ENCODE measurements around the gene ACADVL. TPM values are rescaled to one million over a fixed set of nuclear protein-coding genes. Genes with fewer than 3 reads are reported as not detected.
A peak's percentile ranks its signal among the peaks of the same experiment; 100 is the strongest.

The ACADVL gene
- total and polyA plus RNA-seq, 2 donors (not counting 1 experiment from before 2014, with no cell fraction given) = 640 to 696 TPM

DNA sequence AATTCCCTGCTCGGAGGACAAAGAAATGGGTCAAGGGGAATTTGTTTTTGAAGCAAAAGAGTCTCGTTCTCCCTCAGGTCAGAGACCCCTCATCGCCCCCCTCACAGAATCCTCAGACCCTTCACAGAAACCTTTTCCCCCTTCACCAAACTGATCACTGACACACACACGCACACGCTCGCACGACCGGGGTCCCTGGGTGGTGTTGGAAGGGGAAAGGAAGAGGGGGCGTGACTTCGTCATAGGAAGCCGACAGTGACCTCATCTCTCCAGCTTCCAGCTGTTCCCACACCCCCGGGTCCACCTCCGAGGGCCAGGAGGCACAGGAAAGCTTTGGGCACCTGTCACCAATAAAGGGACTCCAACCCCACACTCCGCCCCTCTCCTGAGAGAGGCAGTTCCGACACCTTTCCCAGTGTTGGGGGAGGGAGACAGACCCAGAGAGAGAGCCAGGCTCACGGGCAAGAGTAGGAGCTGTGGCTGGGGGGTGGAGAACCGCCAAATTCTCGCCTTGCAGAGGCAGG is 41.7 kb upstream of the ACADVL start:
- Histone ChIP-seq H3K4me3 (ENCODE audit: control extremely low read depth in 1 of 5, extremely low read depth in 1 of 5, insufficient read depth in 1 of 5, low read depth in 2 of 5, low read length in 4 of 5) (peak overlapping the region in 3 of 5 experiments; percentile 30 to 31 (median 31)), H4K20me1 (ENCODE audit: control insufficient read depth, insufficient read depth, low read length, poor library complexity, severe bottlenecking) (no peaks in the 10 kb centered on the region), H3K36me3 (replicated peaks in 1 of 2; ENCODE audit: control extremely low read depth in 1 of 2, control insufficient read depth in 1 of 2, extremely low read depth in 1 of 2, insufficient read depth in 2 of 2, low read length in 1 of 2) (no peaks in the 10 kb centered on the region), H3K27me3 (replicated peaks in 1 of 4; ENCODE audit: control extremely low read depth in 1 of 4, control insufficient read depth in 3 of 4, insufficient read depth in 4 of 4, low read length in 3 of 4) (peaks cover 0 to 54% (median 40%) of the 10 kb centered on the region in 4 experiments), H3K79me2 (ENCODE audit: control insufficient read depth, insufficient read depth, low read length) (no peaks in the 10 kb centered on the region), H3K9me3 (ENCODE audit: control extremely low read depth in 1 of 3, control insufficient read depth in 2 of 3, insufficient read depth in 1 of 3, low read length in 2 of 3) (peaks cover 0 to 6% (median 0%) of the 10 kb centered on the region in 3 donors), H3K27ac (ENCODE audit: low read length in 2 of 2) (no peak overlapping the region), H3K9ac (ENCODE audit: low read length) (peak overlapping the region; percentile 31), H3K4me2 (replicated peaks; ENCODE audit: low read depth, low read length, poor library complexity, severe bottlenecking) (peak overlapping the region; percentile 67), H3K4me1 (ENCODE audit: control insufficient read depth in 2 of 2, insufficient read depth in 2 of 2, low read length in 2 of 2) (peaks cover 24 to 39% of the 10 kb centered on the region in 2 donors), H2AFZ (ENCODE audit: insufficient read depth, low read depth, low read length, poor library complexity, severe bottlenecking) (peak overlapping the region; percentile 63)
- ATAC-seq (ENCODE audit: low read depth) (no peak), DNase-seq (no peak)
- TF ChIP-seq, protein P1, sequence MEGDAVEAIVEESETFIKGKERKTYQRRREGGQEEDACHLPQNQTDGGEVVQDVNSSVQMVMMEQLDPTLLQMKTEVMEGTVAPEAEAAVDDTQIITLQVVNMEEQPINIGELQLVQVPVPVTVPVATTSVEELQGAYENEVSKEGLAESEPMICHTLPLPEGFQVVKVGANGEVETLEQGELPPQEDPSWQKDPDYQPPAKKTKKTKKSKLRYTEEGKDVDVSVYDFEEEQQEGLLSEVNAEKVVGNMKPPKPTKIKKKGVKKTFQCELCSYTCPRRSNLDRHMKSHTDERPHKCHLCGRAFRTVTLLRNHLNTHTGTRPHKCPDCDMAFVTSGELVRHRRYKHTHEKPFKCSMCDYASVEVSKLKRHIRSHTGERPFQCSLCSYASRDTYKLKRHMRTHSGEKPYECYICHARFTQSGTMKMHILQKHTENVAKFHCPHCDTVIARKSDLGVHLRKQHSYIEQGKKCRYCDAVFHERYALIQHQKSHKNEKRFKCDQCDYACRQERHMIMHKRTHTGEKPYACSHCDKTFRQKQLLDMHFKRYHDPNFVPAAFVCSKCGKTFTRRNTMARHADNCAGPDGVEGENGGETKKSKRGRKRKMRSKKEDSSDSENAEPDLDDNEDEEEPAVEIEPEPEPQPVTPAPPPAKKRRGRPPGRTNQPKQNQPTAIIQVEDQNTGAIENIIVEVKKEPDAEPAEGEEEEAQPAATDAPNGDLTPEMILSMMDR (IDR thresholded peaks at IDR 0.05) = no peak
- no peak for TF ChIP-seq EZH2 (IDR thresholded peaks at IDR 0.05; ENCODE audit: borderline replicate concordance, insufficient read depth, low read depth, low read length, poor library complexity, severe bottlenecking)
- Mint-ChIP-seq H3K27me3 (peaks cover 12% of the 10 kb centered on the region), H3K27ac (no peak overlapping the region), H3K9me3 (ENCODE audit: insufficient read depth) (no peaks in the 10 kb centered on the region), H3K4me1 (peaks cover 13% of the 10 kb centered on the region), H3K4me3 (peak overlapping the region; percentile 74)
- POLR2A ChIA-PET = no interaction called here
- 3% methylated on average over 5 of the region's 18 CpGs for WGBS (ENCODE audit: insufficient coverage)
- CTCF ChIA-PET = interaction anchor here (0.6 to 3.0 kb wide), 22 partner anchors 8 to 267 kb away, joined by 3 to 22 read pairs (median 4); partner anchors contain the start of genes GABARAP and SLC16A13
- intact Hi-C loops (cut with micrococcal nuclease) = loop anchor here (2.0 to 5.0 kb wide), 2 partner anchors 46 to 125 kb away; no protein-coding TSS in a partner anchor

DNA sequence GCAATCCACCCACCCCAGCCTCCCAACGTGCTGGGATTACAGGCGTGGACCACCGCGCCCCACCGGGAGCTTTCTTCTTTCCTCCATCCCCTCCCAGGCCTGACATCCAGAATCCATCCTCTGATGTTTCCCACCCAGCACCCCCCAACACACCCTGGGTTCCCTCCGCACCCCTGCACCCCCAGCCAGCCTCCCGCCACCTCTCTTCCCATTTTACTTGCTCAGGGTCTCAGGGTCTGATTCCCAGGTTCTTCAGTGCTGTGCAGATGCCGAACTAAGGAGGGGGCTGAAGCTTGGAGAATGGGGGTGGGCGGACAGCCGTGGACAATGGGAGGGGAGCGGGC is 40.8 kb upstream of the ACADVL start:
- ATAC-seq (ENCODE audit: low read depth) = no peak
- H3K4me1 ChIP-seq (ENCODE audit: control insufficient read depth in 2 of 2, insufficient read depth in 2 of 2, low read length in 2 of 2) = peaks cover 22 to 38% of the 10 kb centered on the region in 2 donors
- peaks cover 0 to 3% (median 0%) of the 10 kb centered on the region in 3 donors for H3K9me3 ChIP-seq (ENCODE audit: control extremely low read depth in 1 of 3, control insufficient read depth in 2 of 3, insufficient read depth in 1 of 3, low read length in 2 of 3)
- 94% methylated on average over 8 of the region's 11 CpGs for WGBS (ENCODE audit: insufficient coverage)
- CTCF ChIA-PET = interaction anchor here (0.6 to 3.0 kb wide), 7 partner anchors 124 to 899 kb away, joined by 3 to 20 read pairs (median 5); partner anchors contain the start of gene SLC16A13
- H3K27ac ChIP-seq (ENCODE audit: low read length in 2 of 2) = no peak overlapping the region
- POLR2A ChIA-PET = no interaction called here
- H3K9ac ChIP-seq (ENCODE audit: low read length) = no peak overlapping the region
- Mint-ChIP-seq H3K9me3 (ENCODE audit: insufficient read depth) (no peaks in the 10 kb centered on the region), H3K27me3 (peaks cover 12% of the 10 kb centered on the region), H3K4me1 (peaks cover 13% of the 10 kb centered on the region), H3K4me3 (no peak overlapping the region), H3K27ac (no peak overlapping the region)
- intact Hi-C loops (cut with micrococcal nuclease) = loop anchor here (5.0 kb wide), 1 partner anchor 47 kb away; no protein-coding TSS in a partner anchor
- no peaks in the 10 kb centered on the region for H4K20me1 ChIP-seq (ENCODE audit: control insufficient read depth, insufficient read depth, low read length, poor library complexity, severe bottlenecking)
- no peaks in the 10 kb centered on the region for H3K36me3 ChIP-seq (replicated peaks in 1 of 2; ENCODE audit: control extremely low read depth in 1 of 2, control insufficient read depth in 1 of 2, extremely low read depth in 1 of 2, insufficient read depth in 2 of 2, low read length in 1 of 2)
- no peak overlapping the region for H3K4me3 ChIP-seq (ENCODE audit: control extremely low read depth in 1 of 5, extremely low read depth in 1 of 5, insufficient read depth in 1 of 5, low read depth in 2 of 5, low read length in 4 of 5)
- no peak overlapping the region for H3K4me2 ChIP-seq (replicated peaks; ENCODE audit: low read depth, low read length, poor library complexity, severe bottlenecking)
- no peak for DNase-seq
- H3K79me2 ChIP-seq (ENCODE audit: control insufficient read depth, insufficient read depth, low read length) = no peaks in the 10 kb centered on the region
- no peak for TF ChIP-seq EZH2 (IDR thresholded peaks at IDR 0.05; ENCODE audit: borderline replicate concordance, insufficient read depth, low read depth, low read length, poor library complexity, severe bottlenecking)
- TF ChIP-seq, protein P1 (IDR thresholded peaks at IDR 0.05) = no peak
- H3K27me3 ChIP-seq (replicated peaks in 1 of 4; ENCODE audit: control extremely low read depth in 1 of 4, control insufficient read depth in 3 of 4, insufficient read depth in 4 of 4, low read length in 3 of 4) = peaks cover 0 to 50% (median 38%) of the 10 kb centered on the region in 4 experiments
- H2AFZ ChIP-seq (ENCODE audit: insufficient read depth, low read depth, low read length, poor library complexity, severe bottlenecking) = no peak overlapping the region

Data from B cell (primary cell).